ENCODE measurements around the gene DOCK8.
"Not testable (repeated sequence)": the region's sequence is repeated elsewhere in the genome, so short reads cannot be mapped to it uniquely, and the experiment has no call there.

DOCK8 gene

DNA sequence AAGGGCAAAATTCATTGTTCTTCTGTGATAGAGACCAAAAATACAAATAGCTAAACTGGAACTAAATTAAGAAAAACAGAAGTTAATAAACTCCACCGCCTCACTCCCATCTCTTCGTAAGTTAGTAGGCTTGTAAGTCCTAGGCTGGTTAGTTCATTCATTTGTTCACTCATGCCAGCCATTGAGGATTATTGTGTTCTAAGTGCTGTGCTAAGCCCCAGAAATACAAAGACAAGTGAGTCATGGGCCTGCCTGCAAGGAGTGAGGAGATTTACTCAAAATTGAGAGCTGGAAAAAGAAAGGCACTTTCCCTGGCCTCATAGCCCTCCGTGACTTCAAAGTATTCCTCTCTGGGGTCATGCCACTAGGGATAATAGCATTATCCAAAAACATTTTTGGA is 8.5 kb downstream of the DOCK8 start:
- intact Hi-C loops (cut with DNase I) = no loop called here
- DNase-seq = no peak

DNA sequence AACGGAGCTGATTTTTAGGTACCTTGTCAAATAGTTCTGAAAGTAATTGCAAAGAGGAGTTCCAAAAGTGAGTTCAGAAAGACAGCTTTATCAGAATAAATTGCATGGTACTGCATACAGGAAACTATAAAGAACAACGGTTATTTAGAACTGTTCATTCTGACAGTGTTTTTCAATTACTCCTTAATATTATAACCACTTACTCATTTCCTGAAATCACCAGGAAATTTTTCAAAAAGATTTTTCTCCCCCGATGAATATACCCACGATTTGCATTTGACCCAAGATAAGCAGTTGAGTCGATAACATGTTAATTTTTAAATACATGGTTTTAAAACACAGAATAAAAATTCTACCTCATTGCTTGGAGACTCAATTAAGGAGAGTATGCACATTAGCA is 9.4 kb downstream of the DOCK8 start:
- intact Hi-C loops (cut with DNase I) = no loop called here
- DNase-seq = no peak

DNA sequence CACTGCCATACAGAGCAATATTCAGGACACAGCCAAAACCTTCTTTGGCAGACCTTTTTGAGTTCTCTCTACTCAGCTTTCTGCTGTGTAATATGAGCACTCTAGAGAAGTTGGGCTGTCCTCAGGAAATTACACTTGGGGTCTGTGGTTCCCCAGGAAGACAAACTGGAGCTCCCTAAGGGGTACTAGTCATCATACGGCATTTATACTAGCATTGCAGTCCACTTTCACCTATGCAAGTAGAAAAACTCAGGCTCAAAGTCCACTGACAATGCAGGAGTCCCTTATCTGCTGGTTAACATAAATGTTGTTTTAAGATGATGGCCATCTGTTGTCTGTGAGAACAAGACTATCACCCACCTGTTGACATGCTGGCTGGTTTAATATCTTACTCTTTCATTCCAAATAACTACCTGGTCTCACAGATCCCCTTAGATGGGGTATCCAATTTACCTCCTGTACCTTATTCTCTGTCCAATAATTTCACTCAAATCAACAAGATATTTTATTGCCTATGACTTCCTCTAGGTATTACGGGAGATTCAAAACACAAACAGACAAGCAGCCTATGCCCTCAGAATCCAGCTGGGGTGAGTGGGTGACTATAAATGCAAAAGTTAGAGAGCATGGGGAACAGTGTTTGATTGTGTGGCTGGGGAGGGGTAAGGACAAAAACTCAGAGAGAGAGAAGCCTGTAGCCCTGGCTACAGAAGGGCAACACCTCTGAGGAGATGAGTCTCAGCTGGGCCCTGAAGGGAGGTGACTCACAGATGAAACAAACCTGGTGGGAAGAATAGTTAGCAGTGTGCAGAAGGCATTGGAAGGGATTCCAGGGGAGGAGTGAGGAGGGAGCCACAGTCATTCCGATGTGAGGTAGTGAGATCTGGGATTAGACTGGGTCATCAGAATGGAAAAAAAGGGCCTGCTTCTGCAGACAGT is 10.2 kb downstream of the DOCK8 start:
- intact Hi-C loops (cut with DNase I) = no loop called here
- no peak for DNase-seq

DNA sequence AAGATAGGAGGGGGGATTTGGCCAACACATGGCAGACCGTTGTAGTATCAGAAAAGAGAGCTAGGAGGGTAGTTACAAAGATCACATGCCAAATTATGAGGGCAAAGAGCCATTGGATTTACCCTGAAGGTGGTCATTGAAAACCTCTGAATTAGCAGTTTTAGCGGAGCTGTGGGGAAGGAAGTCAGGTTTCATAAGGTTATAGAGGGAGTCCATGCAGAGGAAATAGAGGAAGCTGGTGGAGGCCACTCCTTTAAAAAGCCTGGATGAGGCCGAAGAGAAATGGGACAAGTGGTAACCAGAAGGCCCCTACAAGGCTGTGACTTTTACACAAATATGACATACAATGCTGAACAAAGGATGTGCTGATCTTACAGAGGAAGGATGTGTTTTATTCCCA is 13.2 kb downstream of the DOCK8 start:
- intact Hi-C loops (cut with DNase I) = no loop called here
- DNase-seq = no peak

DNA sequence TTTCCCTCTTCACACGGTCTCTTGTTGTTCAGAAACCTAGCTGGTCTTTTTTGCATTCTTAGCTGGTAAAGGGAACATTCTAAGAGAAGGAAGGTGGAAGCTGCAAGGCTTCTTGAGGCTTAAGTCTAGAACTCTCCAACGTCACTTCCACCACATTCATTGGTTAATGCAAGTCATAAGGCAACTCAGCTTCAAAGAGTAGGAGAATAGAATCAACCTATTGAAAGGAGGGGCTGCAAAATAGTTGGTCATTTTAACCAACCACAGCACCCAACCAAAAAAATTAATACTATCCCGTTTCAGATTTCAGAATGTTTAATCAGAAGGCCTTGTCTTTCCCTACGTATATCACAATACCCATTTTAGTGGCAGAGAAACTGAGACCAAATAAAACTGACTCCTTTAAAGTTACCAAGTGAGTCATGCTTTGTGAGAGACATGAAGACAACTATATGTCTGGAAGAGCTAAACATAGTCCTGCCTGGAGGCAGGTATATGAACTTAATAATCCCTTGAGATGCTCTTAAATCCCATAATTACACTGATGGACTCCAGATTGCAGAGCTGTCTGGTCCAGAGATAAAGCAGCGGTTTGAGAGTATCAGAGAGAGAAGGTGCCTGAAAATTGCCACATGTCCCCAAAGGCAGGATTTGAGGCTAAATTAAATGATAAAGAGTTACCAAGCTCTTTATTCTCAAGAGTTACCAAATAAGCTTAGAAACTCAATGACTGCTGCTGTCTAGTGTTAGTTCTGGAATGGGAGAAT is 14.4 kb downstream of the DOCK8 start:
- DNase-seq = no peak
- intact Hi-C loops (cut with DNase I) = no loop called here

DNA sequence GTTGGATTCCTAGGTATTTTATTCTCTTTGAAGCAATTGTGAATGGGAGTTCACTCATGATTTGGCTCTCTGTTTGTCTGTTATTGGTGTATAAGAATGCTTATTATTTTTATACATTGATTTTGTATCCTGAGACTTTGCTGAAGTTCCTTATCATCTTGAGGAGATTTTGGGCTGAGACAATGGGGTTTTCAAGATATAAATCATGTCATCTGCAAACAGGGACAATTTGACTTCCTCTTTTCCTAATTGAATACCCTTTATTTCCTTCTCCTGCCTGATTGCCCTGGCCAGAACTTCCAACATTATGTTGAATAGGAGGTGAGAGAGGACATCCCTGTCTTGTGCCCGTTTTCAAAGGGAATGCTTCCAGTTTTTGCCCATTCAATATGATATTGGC is 17.0 kb downstream of the DOCK8 start:
- DNase-seq; intact Hi-C loops (cut with DNase I): not testable (repeated sequence)

DNA sequence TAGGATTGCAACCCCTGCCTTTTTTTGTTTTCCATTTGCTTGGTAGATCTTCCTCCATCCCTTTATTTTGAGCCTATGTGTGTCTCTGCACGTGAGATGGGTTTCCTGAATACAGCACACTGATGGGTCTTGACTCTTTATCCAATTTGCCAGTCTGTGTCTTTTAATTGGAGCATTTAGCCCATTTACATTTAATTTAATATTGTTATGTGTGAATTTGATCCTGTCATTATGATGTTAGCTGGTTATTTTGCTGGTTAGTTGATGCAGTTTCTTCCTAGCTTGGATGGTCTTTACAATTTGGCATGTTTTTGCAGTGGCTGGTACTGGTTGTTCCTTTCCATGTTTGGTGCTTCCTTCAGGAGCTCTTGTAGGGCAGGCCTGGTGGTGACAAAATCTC is 19.0 kb downstream of the DOCK8 start:
- DNase-seq; intact Hi-C loops (cut with DNase I): not testable (repeated sequence)

DNA sequence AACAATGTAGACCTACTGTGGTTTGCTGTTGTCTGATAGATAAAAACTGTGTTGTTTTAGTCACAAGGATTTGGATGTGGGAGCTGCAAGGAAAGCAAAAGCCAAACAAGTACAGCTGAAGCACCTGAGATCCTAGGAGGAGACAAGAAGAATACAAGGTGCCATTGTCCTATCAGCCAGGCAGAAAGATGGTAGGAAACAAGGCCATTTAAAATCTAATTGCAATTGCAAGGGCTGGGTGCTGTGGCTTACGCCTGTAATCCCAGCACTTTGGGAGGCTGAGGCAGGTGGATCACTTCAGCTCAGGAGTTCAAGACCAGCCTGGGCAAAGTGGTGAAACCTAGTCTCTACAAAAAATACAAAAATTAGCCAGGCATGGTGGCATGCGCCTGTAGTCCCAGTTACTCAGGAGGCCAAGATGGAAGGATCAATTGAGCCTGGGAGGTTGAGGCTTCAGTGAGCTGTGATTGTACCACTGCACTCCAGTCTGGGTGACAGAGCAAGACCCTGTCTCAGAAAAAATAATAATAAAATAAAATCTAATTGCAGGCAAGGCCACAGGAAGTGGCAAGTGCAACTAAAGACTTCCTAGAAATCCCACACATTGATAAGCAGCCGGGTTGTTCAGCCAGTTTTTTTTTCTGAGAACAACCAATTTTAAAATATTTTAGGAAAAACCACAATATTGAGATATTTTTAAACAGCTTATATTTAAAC is 22.6 kb downstream of the DOCK8 start:
- no peak for DNase-seq
- intact Hi-C loops (cut with DNase I) = no loop called here

DNA sequence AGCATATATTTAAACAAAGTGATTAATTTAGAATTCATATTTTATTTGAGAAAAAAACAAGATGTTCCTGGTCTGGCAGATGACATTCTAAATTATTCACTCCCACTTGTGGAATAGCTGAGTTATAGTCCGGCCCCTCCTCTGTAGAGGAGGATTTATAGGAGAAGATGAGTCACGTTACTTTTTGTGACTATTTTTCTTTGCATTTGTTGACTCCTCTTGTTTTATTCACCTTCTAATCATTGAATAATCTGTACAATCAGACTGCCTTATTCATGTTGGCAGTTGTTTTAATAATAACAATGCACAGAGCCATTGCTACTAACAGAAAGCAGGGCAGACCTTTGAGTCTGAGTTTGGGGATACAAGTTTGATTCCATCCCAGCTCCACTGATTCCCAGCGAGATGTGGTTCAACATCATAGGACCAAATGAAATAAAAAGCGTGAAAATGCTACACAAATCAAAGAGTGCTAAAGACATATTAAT is 23.2 kb downstream of the DOCK8 start:
- intact Hi-C loops (cut with DNase I) = no loop called here
- no peak for DNase-seq

DNA sequence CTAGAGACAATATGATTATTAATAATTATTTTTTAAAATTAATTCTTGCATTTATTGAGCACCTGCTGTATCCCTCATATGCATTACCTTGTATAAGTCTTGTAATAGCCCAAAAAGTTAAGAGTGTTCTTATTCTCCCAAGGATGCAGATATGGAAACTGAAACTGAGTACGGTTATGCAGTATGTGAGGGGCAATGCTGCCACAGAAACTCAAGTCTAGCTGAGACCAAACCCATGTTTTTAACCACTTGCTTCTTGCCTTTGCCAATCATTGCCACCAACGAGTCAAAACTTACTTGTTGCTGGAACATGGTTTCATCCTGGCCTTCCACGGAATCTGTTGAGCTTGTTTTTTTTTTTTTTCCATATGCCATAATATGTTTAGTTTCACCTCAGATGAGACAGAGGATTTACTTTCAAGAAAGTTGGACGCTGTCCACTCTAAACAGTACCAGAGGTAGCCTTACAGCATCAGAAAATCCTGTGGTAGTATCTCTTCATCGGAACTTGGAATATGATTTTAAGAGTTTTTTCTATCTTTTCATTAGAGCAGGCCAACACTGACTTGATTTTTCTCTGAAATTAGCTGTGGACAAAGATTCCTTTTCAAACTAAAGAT is 27.9 kb downstream of the DOCK8 start:
- DNase-seq = no peak
- intact Hi-C loops (cut with DNase I) = no loop called here

DNA sequence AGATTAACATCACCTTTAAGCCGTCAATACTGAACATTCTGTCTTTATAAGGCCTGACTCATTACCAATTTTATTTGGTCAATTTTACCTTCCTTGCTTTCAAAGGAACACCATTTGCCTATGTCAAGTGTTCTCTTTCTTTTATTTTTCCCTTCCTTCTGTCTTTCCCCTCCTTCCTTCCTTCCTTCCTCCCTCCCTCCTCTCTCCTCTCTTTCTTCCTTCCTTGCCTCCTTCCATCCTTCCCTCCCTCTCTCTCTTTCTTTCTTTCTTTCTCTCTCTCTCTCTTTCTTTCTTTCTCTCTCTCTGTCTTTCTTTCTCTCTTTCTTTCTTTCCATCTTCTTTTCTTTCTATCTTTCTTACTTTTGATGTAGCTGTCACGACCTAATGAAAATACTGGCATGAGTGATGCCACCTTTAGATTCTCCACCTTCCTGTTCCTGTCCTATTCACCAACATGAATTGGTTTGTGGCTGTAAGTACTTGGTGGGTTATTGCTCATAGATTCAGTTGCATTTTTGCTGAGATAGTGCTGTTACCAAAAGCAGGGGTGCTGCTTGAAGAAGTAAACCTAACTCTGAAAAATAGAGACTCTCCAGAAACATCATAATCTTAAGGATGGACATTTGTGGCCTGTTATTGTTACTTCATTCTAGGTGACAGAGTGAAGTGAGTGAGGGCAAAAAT is 33.8 kb downstream of the DOCK8 start:
- no peak for DNase-seq
- intact Hi-C loops (cut with DNase I) = no loop called here

DNA sequence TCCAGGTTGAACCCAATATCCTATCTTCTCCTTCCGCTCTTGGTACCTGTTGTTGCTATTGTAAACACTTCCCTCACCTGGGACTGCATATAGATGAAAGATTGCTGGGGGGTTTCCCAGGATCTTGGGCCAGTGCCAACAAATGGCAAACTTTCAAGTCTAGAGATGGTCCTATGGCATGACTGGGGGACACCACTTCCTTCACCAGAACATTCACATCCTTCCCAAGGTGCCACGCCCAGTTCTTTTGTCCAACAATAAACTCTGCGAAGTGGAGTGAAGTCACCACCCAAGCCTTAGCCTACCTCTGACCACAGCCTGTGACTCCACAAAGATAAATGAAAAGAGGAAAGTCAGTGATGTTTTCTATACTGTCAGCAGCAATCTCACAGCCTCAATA is 34.4 kb downstream of the DOCK8 start:
- intact Hi-C loops (cut with DNase I) = no loop called here
- no peak for DNase-seq

DNA sequence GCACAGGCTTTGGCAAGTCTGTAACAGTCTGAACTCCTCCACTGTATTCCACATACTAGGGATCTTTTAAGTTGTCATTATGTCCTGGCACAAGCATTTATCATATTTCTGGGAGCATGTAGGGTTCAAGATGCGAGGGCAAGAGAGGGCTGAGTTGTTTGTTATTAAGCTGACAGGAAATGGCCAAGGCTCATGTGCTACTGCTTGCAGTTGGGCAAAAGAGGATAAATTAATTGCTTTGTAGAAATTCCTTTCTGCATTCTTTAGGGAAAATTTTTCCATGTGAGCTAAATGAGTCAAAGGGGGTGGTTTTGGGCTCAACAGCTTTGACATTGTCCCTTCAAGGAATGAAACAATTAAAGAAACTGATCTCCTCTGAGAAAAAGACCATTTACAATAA is 35.4 kb downstream of the DOCK8 start:
- intact Hi-C loops (cut with DNase I) = no loop called here
- DNase-seq = no peak

DNA sequence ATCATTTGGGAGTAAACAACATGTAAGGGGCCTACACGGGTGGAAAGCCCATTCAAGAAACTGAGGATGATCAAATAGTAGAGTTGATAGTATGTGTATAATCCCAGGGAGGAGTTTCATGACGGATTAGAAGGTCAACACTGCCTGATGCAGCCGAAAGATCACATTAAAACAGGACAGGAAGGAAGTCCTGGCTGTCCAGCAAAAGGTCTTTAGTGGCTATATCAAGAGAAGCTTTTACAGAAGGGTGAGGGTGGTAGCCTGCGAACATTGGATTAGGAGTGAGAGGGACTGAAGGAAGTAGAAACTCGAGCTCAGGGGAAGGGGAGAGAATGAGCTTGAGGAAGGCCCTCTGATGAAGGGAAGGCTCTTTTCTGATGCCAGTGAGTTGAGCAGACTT is 36.0 kb downstream of the DOCK8 start:
- intact Hi-C loops (cut with DNase I) = no loop called here

DNA sequence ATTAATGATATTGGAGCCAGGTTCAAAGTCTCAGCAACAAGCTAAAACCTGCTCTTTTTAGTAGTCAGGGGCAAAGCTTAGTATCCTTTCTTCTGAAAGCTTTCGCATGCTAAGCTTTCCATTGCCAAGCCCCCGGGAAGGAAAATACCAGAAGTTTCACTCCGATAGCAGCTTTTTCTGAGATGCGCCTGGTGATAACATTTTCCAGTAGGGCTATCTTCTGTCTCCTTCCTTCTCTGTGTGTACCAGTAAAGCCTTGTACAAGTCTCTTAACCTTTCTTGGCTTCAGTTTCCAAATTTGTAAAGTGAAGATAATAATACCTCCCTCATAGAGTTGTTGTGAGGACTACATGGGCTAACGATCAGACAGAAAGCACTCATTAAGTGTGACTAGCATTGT is 36.7 kb downstream of the DOCK8 start:
- intact Hi-C loops (cut with DNase I) = no loop called here
- DNase-seq = no peak

More for the DNA sequence above, 36.0 kb downstream of the DOCK8 start:
- DNase-seq = no peak

DNA sequence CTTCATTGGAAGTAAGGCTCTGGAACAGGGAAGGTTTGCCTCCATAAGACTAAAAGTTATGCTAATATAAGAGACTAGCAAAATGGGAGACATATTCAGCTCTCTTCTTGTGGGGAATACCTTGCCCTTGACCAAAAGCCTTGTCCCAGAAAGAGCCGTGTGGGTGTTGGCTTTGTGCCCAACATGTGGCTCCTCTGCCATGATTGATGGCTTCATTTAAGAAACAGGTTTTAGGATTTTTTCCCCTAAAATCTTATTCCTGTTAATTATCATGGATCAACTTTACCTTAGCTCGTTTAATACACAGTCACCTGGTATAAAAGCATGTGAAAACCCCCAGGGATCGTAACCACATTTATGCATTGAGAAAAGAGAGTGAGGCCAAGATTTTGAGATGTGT is 38.9 kb downstream of the DOCK8 start:
- intact Hi-C loops (cut with DNase I) = no loop called here
- DNase-seq = no peak

DNA sequence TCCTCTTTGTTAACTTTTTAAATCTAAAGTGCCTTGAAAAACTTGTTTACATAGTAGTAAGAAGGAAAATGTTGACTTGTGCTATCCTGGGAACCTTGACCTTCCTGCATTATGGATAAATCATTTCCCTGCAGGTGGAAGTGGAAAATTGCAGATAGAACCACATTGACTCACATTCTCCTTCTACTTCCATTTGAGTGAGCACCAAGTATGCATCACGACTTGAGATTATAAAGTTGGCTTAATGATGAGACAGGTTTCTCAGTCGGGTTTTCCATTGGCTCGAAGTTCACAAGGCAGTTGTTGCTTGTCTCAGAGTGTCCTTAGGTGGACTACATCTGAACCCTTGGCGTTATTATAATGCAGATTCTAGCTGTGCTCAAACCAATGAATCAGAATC is 39.9 kb downstream of the DOCK8 start:
- intact Hi-C loops (cut with DNase I) = no loop called here
- no peak for DNase-seq

DNA sequence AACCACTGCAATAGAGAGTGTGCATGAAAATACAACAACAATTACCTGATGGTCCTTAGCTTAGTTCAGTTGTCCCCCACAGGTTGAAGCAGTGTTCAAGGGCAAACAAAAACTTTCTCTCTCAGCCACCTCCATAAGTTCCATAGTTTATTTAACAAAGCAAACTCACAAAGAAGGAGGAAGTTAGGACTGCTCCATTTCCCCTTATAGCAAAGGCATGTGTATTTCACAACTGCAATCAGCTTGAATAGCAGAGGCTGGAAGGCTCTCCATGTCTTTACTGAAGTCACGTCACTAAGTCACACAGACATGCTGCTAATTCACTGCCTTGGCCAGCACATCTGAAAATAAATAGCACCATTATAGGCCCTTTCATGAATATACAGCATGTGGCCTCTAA is 43.3 kb downstream of the DOCK8 start:
- intact Hi-C loops (cut with DNase I) = no loop called here

More for the DNA sequence above, 43.3 kb downstream of the DOCK8 start:
- peak in 1 of 42 donors; percentile 6 for DNase-seq

Measured in head of caudate nucleus (tissue), 42 donors.